Parathyroid adenoma (tissue), 2 donors: ENCODE data around the gene FCGR2B.
A peak's percentile ranks its signal among the peaks of the same experiment; 100 is the strongest.

ENCODE experiments used
- H2AFZ ChIP-seq: fragments of 300-600 bp; sonication (generic); one replicate; pipeline ENCODE4 v1.7.0; 2017; ENCODE audit warnings: antibody characterized with exemption, mild to moderate bottlenecking
- H3K27ac ChIP-seq: fragments of 300-600 bp; sonication (generic); one replicate; pipeline ENCODE4 v1.7.0; 2017
- H3K27me3 ChIP-seq: fragments of 300-600 bp; sonication (generic); one replicate; pipeline ENCODE4 v1.7.0; 2017; ENCODE audit warnings: low read length; ENCODE audit not compliant: control insufficient read depth, insufficient read depth
- H3K36me3 ChIP-seq: fragments of 300-600 bp; sonication (generic); one replicate; pipeline ENCODE4 v1.7.0; 2017; ENCODE audit warnings: low read length; ENCODE audit not compliant: control insufficient read depth, insufficient read depth
- H3K4me1 ChIP-seq: fragments of 300-600 bp; sonication (generic); one replicate; pipeline ENCODE4 v1.7.0; 2017; ENCODE audit warnings: control low read depth
- H3K4me2 ChIP-seq: fragments of 300-600 bp; sonication (generic); one replicate; pipeline ENCODE4 v1.7.0; 2017; ENCODE audit warnings: low read length
- H3K4me3 ChIP-seq: fragments of 300-600 bp; sonication (generic); one replicate; pipeline ENCODE4 v1.7.0; 2017; ENCODE audit warnings: low read depth, low read length
- H3K79me2 ChIP-seq: fragments of 300-600 bp; sonication (generic); one replicate; pipeline ENCODE4 v1.7.0; 2017; ENCODE audit warnings: control low read depth
- H3K9ac ChIP-seq: fragments of 300-600 bp; sonication (generic); one replicate; pipeline ENCODE4 v1.7.0; 2017; ENCODE audit warnings: mild to moderate bottlenecking
- H3K9me3 ChIP-seq: fragments of 300-600 bp; sonication (generic); one replicate; pipeline ENCODE4 v1.7.0; 2017; ENCODE audit warnings: low read length; ENCODE audit not compliant: control insufficient read depth
- CTCF ChIP-seq: fragments of 300-600 bp; sonication (generic); IDR thresholded peaks from one replicate; pipeline ENCODE4 v1.7.0; 2017; ENCODE audit warnings: antibody characterized with exemption, mild to moderate bottlenecking
- donor health status: primary hyperparathyroidism.

The FCGR2B gene

GRCh38 chr1:161726473-161727255 lies 63.7 kb downstream of the FCGR2B start:
- no peaks in the 10 kb centered on the region for H3K79me2 ChIP-seq
- peak overlapping the region; percentile 89 for H2AFZ ChIP-seq
- H3K4me2 ChIP-seq: peak overlapping the region; percentile 89
- H3K9me3 ChIP-seq: no peaks in the 10 kb centered on the region
- no peak for TF ChIP-seq CTCF
- H3K9ac ChIP-seq: no peak overlapping the region
- no peaks in the 10 kb centered on the region for H3K4me1 ChIP-seq
- H3K27me3 ChIP-seq: no peaks in the 10 kb centered on the region
- H3K4me3 ChIP-seq: peak overlapping the region; percentile 76
- H3K36me3 ChIP-seq: no peaks in the 10 kb centered on the region
- peak overlapping the region; percentile 79 for H3K27ac ChIP-seq

GRCh38 chr1:161727256-161727924 lies 64.4 kb downstream of the FCGR2B start:
- no peak for TF ChIP-seq CTCF
- Histone ChIP-seq H3K27me3 (no peaks in the 10 kb centered on the region), H3K4me3 (peak overlapping the region; percentile 76), H3K27ac (peak overlapping the region; percentile 76), H3K36me3 (no peaks in the 10 kb centered on the region), H3K9ac (no peak overlapping the region), H3K4me1 (no peaks in the 10 kb centered on the region), H3K4me2 (peak overlapping the region; percentile 89), H3K79me2 (no peaks in the 10 kb centered on the region), H3K9me3 (no peaks in the 10 kb centered on the region), H2AFZ (peak overlapping the region; percentile 89)
